ENCODE data around the gene GFRA3.

GFRA3 gene

DNA sequence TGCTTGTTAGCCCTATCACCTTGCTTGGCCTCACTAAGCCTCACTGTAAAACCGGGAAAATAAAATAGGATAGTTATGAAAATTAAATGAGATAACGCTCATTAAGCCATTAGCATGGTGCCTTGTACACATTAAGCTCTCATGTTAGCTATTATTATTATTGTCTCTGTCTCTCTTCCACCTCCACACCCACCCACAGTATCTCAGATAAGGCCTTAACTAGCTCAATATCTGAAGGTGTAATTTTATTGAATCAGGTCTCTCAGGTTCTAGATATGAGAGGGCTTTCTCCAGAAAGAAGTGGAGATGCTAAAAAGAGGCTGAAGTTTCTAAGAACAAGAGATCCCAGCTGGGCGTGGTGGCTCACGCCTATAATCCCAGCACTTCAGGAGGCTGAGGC is 27.6 kb downstream of the GFRA3 start:
- DNase-seq: no peak

GRCh38 chr5:138246334-138246733 is 28.1 kb downstream of the GFRA3 start:
- no peak for DNase-seq

GRCh38 chr5:138245717-138246116 is 28.7 kb downstream of the GFRA3 start:
- DNase-seq: no peak

DNA sequence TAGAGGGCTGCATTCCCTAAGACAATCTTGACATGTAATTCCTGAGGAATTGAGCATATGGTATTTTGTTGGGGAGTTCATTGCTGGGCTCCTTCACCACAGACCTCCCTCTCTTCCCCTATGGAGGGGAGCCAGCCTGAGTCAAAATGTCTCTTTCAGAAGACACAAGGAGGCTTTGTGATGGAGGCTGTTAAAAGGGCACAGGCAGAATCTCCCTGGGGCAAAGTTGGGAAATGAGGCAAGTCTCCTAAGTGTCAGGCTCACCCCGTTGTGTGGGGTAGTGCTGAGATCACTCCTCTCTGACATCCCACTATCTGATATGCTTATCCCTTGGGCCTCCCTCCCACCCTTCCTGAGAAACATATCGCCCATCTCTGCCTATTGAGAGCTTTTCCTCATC is 30.6 kb downstream of the GFRA3 start:
- no peak for DNase-seq

DNA sequence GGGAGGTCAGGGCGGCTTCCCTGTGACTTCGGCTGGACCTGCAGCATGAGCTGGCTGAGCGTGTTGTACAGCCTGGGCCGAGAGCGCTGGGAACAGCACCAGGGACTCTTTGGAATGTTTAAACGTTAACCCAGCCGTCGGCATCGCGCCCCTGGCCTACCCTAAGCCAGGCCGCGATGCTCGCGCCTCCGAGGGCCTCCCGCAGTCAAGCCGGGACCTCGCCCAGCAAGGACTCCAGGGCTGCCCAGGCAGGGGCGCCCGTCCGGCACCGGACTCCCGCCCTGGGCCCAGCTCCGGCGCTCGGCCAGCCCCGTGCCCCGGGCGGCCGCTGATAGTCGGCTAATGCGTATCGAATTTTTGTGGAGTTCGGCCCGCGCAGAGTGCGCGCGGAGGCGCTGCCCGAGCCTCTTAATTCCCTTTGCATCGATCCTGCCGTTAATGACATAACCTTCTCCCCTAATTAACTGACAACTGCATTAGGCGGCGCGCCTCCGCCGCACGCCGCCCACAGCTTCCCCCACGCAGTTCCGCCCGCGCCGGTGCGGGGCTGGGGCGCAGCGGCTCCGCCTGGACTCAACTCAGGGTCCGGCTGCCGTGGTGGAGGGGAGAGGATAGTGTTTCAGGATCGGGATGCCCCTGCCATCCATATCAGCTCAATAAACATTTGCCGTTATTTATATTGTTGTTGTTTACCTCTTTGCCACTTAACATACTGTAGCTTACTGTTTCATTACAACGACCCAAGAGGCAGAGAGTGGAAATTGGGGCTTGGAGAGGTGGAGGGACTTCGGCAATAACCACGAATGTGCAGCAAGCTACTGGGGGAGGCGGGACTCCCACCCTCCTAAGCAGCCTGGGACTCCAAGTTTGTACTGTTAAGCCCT is 32.5 kb downstream of the GFRA3 start:
- DNase-seq: peak; percentile 46

DNA sequence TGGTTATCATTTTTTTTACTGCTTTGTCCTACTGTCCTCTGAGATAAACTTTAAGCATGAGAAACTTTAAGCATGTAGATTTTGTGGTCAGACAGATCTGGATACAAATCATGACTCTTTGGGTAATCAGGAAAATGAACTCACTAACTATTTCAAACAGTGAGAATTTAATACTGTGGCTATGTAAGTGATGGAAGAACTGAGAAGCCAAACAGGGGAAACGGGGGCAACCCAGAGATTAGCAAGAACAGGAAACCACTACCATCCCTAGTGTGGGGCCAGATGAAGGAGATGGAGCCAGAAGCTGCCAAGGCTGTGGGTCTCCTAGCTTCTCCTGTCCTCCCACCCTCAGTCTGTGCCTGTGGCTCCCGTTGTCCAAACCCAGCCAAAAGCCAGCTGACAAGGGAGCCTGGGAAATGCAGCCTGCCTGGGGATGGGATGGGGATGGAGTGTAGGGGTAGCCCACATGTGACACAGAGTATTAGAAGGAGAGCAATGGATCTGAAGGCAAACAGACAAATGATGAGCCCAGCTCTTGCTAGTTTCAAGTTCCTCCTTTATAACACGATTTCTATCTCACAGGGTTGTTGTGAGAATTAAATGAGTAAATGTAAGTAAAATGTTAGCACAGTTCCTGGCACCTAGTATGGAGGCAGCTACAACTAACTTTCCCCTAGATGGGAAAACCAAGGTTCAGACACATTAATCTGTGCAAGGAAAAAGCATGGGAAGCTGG is 33.6 kb downstream of the GFRA3 start:
- no peak for DNase-seq

- DNase-seq: no peak
These were observed 36.4 kb downstream of the GFRA3 start for GRCh38 chr5:138238034-138238433.

- DNase-seq: no peak
These were observed 39.8 kb downstream of the GFRA3 start for GRCh38 chr5:138234651-138235050.

DNA sequence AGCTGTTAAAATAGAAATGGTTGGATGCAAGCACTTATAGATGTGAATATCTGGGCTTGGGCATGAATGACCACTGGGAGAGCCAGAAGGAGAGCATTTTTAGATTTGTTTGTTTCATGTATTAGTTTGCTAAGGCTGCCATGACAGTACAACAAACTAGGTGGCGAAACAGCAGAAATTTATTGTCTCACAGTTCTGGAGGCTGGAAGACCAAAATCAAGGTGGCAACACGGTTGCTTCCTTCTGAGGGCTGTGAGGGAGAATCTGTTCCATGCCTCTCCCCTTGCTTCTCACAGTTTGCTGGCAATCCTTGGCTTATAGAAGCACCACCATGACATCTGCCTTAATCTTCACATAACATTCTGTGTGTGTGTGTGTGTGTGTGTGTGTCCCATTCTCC is 41.1 kb downstream of the GFRA3 start:
- no peak for DNase-seq

DNA sequence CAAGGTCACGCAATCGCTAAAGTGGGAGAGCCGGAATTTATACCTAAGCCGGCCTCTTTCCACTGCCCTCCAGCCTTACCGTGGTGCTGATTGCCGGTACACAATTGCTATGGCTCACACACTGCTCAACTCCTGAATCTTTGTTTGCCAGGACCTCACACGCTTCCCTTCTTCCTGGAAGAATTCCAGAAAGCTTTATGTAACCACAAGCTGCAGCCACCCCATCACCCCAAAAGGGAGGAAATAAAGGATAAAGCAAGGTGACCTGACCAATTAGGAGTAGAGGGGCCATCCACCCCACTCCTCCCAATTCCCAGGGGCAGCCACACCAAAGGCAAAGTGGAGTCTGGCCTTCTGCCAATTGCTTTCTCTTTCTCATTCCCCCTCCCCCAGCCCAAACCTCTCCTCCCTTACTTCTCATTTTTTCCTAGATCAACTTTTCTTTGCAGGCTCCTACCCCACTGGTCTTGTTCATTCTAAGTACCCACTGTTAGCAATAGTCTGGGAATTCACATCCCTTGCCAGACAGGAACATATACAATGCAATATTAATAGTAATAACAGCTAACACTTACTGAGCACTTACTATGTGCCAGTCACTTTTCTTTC is 43.3 kb downstream of the GFRA3 start:
- DNase-seq: no peak

GRCh38 chr5:138230261-138230660 is 44.2 kb downstream of the GFRA3 start:
- DNase-seq: no peak

- DNase-seq: no peak
These were observed 45.0 kb downstream of the GFRA3 start for GRCh38 chr5:138229387-138229786.

- DNase-seq: no peak
These were observed 47.5 kb downstream of the GFRA3 start for GRCh38 chr5:138226910-138227309.

GRCh38 chr5:138224712-138225111 is 49.7 kb downstream of the GFRA3 start:
- DNase-seq: no peak

- DNase-seq: no peak
These were observed 50.9 kb downstream of the GFRA3 start for GRCh38 chr5:138223532-138223931.

DNA sequence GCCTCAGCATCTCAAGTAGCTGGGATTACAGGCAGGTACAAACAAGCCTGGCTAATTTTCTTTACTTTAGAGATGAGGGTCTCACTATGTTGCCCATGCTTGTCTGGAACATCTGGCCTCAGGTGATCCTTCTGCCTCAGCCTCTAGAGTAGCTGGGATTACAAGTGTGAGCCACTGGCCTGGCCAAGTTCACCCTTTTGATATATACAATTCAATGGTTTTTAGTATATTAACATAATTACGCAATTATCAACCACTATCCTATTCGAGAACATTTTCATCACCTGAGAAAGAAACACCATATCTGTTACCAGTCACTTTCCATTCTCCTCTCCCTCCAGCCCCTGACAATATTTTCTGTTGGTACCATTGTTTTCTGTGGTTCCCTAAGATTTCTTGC is 57.6 kb downstream of the GFRA3 start:
- DNase-seq: no peak

- DNase-seq: peak; percentile 97
These were observed 61.0 kb downstream of the GFRA3 start, which contains the start of gene CDC23 for GRCh38 chr5:138213161-138214029. TSS of gene CDC23 (minus strand) at chr5:138213323. CDS start at chr5:138213312, 11 bp downstream.

DNA sequence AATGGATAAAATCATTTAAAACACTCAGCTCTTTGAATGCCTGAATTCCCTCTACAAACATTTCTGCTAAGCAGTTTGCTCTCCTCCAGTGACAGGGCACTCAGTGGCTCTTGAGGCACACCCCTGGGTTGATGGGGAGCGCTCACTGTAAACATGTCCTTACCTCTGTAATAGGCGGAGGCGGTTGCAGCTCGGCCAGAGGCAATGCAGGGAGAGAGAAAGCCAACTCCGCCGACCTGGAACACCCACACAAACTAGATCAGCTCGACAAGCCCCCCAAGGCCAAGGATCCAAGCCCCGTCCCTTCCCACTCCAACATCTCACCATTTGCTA is 61.6 kb downstream of the GFRA3 start:
- DNase-seq: no peak

GRCh38 chr5:138210985-138211384 is 63.4 kb downstream of the GFRA3 start:
- DNase-seq: no peak

Data from femur (tissue), 1 donor.